H9 (cell line): ENCODE measurements around the gene MAP7. TPM values are rescaled to one million over a fixed set of nuclear protein-coding genes. Genes with fewer than 3 reads are reported as not detected.
"Not testable (repeated sequence)": the region's sequence is repeated elsewhere in the genome, so short reads cannot be mapped to it uniquely, and the experiment has no call there.

Experiments used
- DNase-seq: peaks from one replicate; pipeline ENCODE4 v3.0.0-alpha.2; 2017
- H2AFZ ChIP-seq: one replicate; pipeline ENCODE4 v1.6.1; 2013; ENCODE audit warnings: mild to moderate bottlenecking, low read length, control low read depth, moderate library complexity
- H2AK5ac ChIP-seq: 2 replicates; pipeline ENCODE4 v1.6.1; 2013; ENCODE audit warnings: low read length, control low read depth, mixed read lengths; ENCODE audit not compliant: insufficient read length
- H2BK120ac ChIP-seq: one replicate; pipeline ENCODE4 v1.6.1; 2013; ENCODE audit warnings: low read depth, mild to moderate bottlenecking, low read length, control low read depth, inconsistent platforms; ENCODE audit not compliant: poor library complexity, severe bottlenecking
- H2BK12ac ChIP-seq: 2 replicates; pipeline ENCODE4 v1.6.1; 2013; ENCODE audit warnings: low read length, control low read depth, mixed read lengths, low read depth; ENCODE audit not compliant: insufficient read length
- H2BK15ac ChIP-seq: 2 replicates; pipeline ENCODE4 v1.6.1; 2013; ENCODE audit warnings: low read depth, low read length, control low read depth
- H2BK20ac ChIP-seq: one replicate; pipeline ENCODE4 v1.6.1; 2013; ENCODE audit warnings: low read depth, mild to moderate bottlenecking, low read length, control low read depth, inconsistent platforms; ENCODE audit not compliant: poor library complexity, severe bottlenecking
- H2BK5ac ChIP-seq: 2 replicates; pipeline ENCODE4 v1.6.1; 2013; ENCODE audit warnings: low read length, control low read depth, mixed read lengths; ENCODE audit not compliant: insufficient read length
- H3K14ac ChIP-seq: 2 replicates; pipeline ENCODE4 v1.6.1; 2013; ENCODE audit warnings: low read length, control low read depth; ENCODE audit not compliant: insufficient read depth
- H3K18ac ChIP-seq: 2 replicates; pipeline ENCODE4 v1.6.1; 2013; ENCODE audit warnings: low read depth, mild to moderate bottlenecking, mixed read lengths, low read length, control low read depth; ENCODE audit not compliant: insufficient read length
- H3K23ac ChIP-seq: 2 replicates; pipeline ENCODE4 v1.6.1; 2013; ENCODE audit warnings: low read length, control low read depth, mixed read lengths, low read depth; ENCODE audit not compliant: insufficient read length
- H3K23me2 ChIP-seq: 2 replicates; pipeline ENCODE4 v1.6.1; 2013; ENCODE audit warnings: low read depth, mild to moderate bottlenecking, mixed read lengths, low read length, control low read depth; ENCODE audit not compliant: insufficient read length, poor library complexity, severe bottlenecking
- H3K27ac ChIP-seq: 2 replicates; pipeline ENCODE4 v1.5.1; 2013; ENCODE audit warnings: low read length, control low read depth, mixed read lengths, low read depth; ENCODE audit not compliant: insufficient read length
- H3K27me3 ChIP-seq: 2 replicates; pipeline ENCODE4 v1.6.1; 2013; ENCODE audit warnings: low read length, control low read depth, inconsistent platforms; ENCODE audit not compliant: insufficient read depth
- H3K4ac ChIP-seq: 2 replicates; pipeline ENCODE4 v1.6.1; 2013; ENCODE audit warnings: low read depth, mild to moderate bottlenecking, control low read depth, inconsistent platforms, low read length, moderate library complexity
- H3K4me1 ChIP-seq: 2 replicates; pipeline ENCODE4 v1.6.1; 2013; ENCODE audit warnings: low read length, control low read depth, inconsistent platforms; ENCODE audit not compliant: insufficient read depth
- H3K4me2 ChIP-seq: 2 replicates; pipeline ENCODE4 v1.6.1; 2013; ENCODE audit warnings: low read length, control low read depth, mixed read lengths; ENCODE audit not compliant: insufficient read length, insufficient read depth
- H3K56ac ChIP-seq: 2 replicates; pipeline ENCODE4 v1.6.1; 2013; ENCODE audit warnings: low read depth, mild to moderate bottlenecking, mixed read lengths, low read length, control low read depth; ENCODE audit not compliant: insufficient read length
- H3K79me1 ChIP-seq: 2 replicates; pipeline ENCODE4 v1.6.1; 2013; ENCODE audit warnings: low read depth, mild to moderate bottlenecking, moderate library complexity, low read length, control low read depth, inconsistent platforms; ENCODE audit not compliant: insufficient read depth, poor library complexity, severe bottlenecking
- H3K79me2 ChIP-seq: 2 replicates; pipeline ENCODE4 v1.6.1; 2013; ENCODE audit warnings: low read length, control low read depth, inconsistent platforms; ENCODE audit not compliant: insufficient read depth
- H3K9ac ChIP-seq: 2 replicates; pipeline ENCODE4 v1.6.1; 2013; ENCODE audit warnings: low read length, control low read depth, mixed read lengths; ENCODE audit not compliant: insufficient read length; ENCODE audit errors: extremely low read depth
- H3K9me3 ChIP-seq: one replicate; pipeline ENCODE4 v1.6.1; 2013; ENCODE audit warnings: low read depth, low read length, inconsistent platforms; ENCODE audit not compliant: control insufficient read depth
- H3T11ph ChIP-seq: one replicate; pipeline ENCODE4 v1.6.1; 2013; ENCODE audit warnings: mild to moderate bottlenecking, low read length, control low read depth, inconsistent platforms
- H4K20me1 ChIP-seq: one replicate; pipeline ENCODE4 v1.6.1; 2013; ENCODE audit not compliant: control insufficient read depth, insufficient read length, insufficient read depth
- H4K5ac ChIP-seq: 2 replicates; pipeline ENCODE4 v1.6.1; 2013; ENCODE audit warnings: low read depth, mild to moderate bottlenecking, mixed read lengths, low read length, control low read depth; ENCODE audit not compliant: insufficient read length
- H4K8ac ChIP-seq: replicated peaks from 2 replicates; pipeline ENCODE4 v1.6.1; 2013; ENCODE audit warnings: low read length, control low read depth, mixed read lengths, low read depth; ENCODE audit not compliant: insufficient read length
- H4K91ac ChIP-seq: 2 replicates; pipeline ENCODE4 v1.6.1; 2013; ENCODE audit warnings: low read depth, mild to moderate bottlenecking, moderate library complexity, mixed read lengths, low read length, control low read depth; ENCODE audit not compliant: insufficient read length
- H3K27ac Mint-ChIP-seq, 3 experiments: 2 replicates in 2 of 3; 3 replicates in 1 of 3; pipeline ENCODE4 v1.8.0; 2020 to 2021; ENCODE audit warnings: mixed read lengths in 3 of 3, mild to moderate bottlenecking in 1 of 3, moderate library complexity in 1 of 3
- H3K27me3 Mint-ChIP-seq: 2 replicates; pipeline ENCODE4 v1.8.0; 2021; ENCODE audit warnings: low read depth, mild to moderate bottlenecking, moderate library complexity, mixed read lengths
- H3K36me3 Mint-ChIP-seq, 3 experiments: 2 replicates in 2 of 3; 3 replicates in 1 of 3; pipeline ENCODE4 v1.8.0; 2020 to 2021; ENCODE audit warnings: low read depth in 3 of 3, mixed read lengths in 3 of 3; ENCODE audit not compliant: insufficient read depth in 1 of 3
- H3K4me1 Mint-ChIP-seq, 2 experiments: 2 replicates each; pipeline ENCODE4 v1.8.0; 2020; ENCODE audit warnings: mixed read lengths in 2 of 2
- H3K4me3 Mint-ChIP-seq, 2 experiments: 2 replicates in 1 of 2; 3 replicates in 1 of 2; pipeline ENCODE4 v1.8.0; 2020 to 2021; ENCODE audit warnings: mild to moderate bottlenecking in 2 of 2, mixed read lengths in 2 of 2, moderate library complexity in 1 of 2
- H3K9me3 Mint-ChIP-seq, 2 experiments: 2 replicates in 1 of 2; 3 replicates in 1 of 2; pipeline ENCODE4 v1.8.0; 2020; ENCODE audit warnings: mild to moderate bottlenecking in 2 of 2, mixed read lengths in 2 of 2, moderate library complexity in 1 of 2
- CTCF ChIP-seq: fragments of 200-600 bp; sonication (generic); conservative IDR thresholded peaks from 3 replicates; pipeline ENCODE4 v1.8.0; 2021; ENCODE audit warnings: antibody characterized with exemption, mild to moderate bottlenecking
- WGBS: extraction: QIAGEN DNeasy Blood & Tissue Kit; methylation state at CpG from one replicate; pipeline ENCODE4 v1.1.7; 2013; ENCODE audit warnings: missing lambda C conversion rate, low lambda C conversion rate, mixed read lengths; ENCODE audit not compliant: insufficient read length; ENCODE audit errors: extremely low coverage; 5-methylcytosine and 5-hydroxymethylcytosine counted together
- total RNA-seq: library from RNA; stranded (reverse); gene quantifications from 2 replicates; pipeline ENCODE4 v1.2.1, GENCODE V29; 2021

MAP7 gene
- total RNA-seq, 1 experiment from 2014 or later: 51.1 TPM

- H2BK20ac ChIP-seq: no peak overlapping the region
Observed at GRCh38 chr6:136401749-136402148, 148.5 kb downstream of the MAP7 start.

GRCh38 chr6:136401236-136401635 lies 149.0 kb downstream of the MAP7 start:
- not testable (repeated sequence) for H3K23me2 ChIP-seq, H3K9me3 Mint-ChIP-seq, H2AK5ac ChIP-seq, H3K9me3 ChIP-seq, H3K27me3 ChIP-seq, H3K27me3 Mint-ChIP-seq, H3K79me2 ChIP-seq, H3K4me1 Mint-ChIP-seq, H4K5ac ChIP-seq, H2BK20ac ChIP-seq, H2BK5ac ChIP-seq, H3K4me3 Mint-ChIP-seq, H3K14ac ChIP-seq, H4K20me1 ChIP-seq, H4K8ac ChIP-seq, H2BK15ac ChIP-seq, H2AFZ ChIP-seq, H3T11ph ChIP-seq, H3K9ac ChIP-seq, H3K4me2 ChIP-seq, H3K18ac ChIP-seq, DNase-seq, H3K4me1 ChIP-seq, H3K79me1 ChIP-seq, H3K27ac ChIP-seq, H3K23ac ChIP-seq, H4K91ac ChIP-seq, H2BK12ac ChIP-seq, H2BK120ac ChIP-seq, H3K27ac Mint-ChIP-seq, H3K4ac ChIP-seq, H3K56ac ChIP-seq
- peaks cover 20 to 31% (median 20%) of the 10 kb centered on the region in 3 experiments for H3K36me3 Mint-ChIP-seq
- no CpG with 5 or more reads among the region's 4 CpGs for WGBS

More at GRCh38 chr6:136401749-136402148, 148.5 kb downstream of the MAP7 start:
- Mint-ChIP-seq H3K27ac (no peak overlapping the region), H3K9me3 (peaks cover 3 to 8% of the 10 kb centered on the region in 2 experiments; a peak in 3 of 5 replicates), H3K27me3 (no peaks in the 10 kb centered on the region), H3K4me3 (no peak overlapping the region), H3K4me1 (peaks cover 0 to 6% of the 10 kb centered on the region in 2 experiments; a peak in 3 of 4 replicates), H3K36me3 (peaks cover 20 to 31% (median 20%) of the 10 kb centered on the region in 3 experiments)
- Histone ChIP-seq H3T11ph (no peak overlapping the region), H2BK5ac (no peak overlapping the region), H3K23ac (no peak overlapping the region), H4K20me1 (no peaks in the 10 kb centered on the region), H3K9me3 (no peaks in the 10 kb centered on the region), H2AK5ac (no peak overlapping the region), H3K79me2 (no peaks in the 10 kb centered on the region), H3K14ac (no peak overlapping the region), H4K91ac (no peak overlapping the region), H4K8ac (no peak overlapping the region), H3K18ac (no peak overlapping the region), H3K79me1 (no peaks in the 10 kb centered on the region), H2BK120ac (no peak overlapping the region), H3K4me2 (no peak overlapping the region), H4K5ac (no peak overlapping the region), H3K4me1 (0 out of 2 replicates have a peak, but pooled peaks cover 2% of the 10 kb centered on the region), H3K27me3 (no peaks in the 10 kb centered on the region), H2BK15ac (no peak overlapping the region), H3K56ac (no peak overlapping the region), H3K9ac (no peak overlapping the region), H3K4ac (no peak overlapping the region), H2BK12ac (no peak overlapping the region), H3K27ac (no peak overlapping the region), H3K23me2 (no peaks in the 10 kb centered on the region), H2AFZ (no peak overlapping the region)
- no peak for TF ChIP-seq CTCF
- DNase-seq: no peak
- WGBS: 100% methylated on average over 1 of the region's 3 CpGs
